GM19025 (cell line): ENCODE measurements around the gene COMMD1.
"Not testable (repeated sequence)": the region's sequence is repeated elsewhere in the genome, so short reads cannot be mapped to it uniquely, and the experiment has no call there.

Experiments used
- ATAC-seq: cut with Tn5 transposase; IDR thresholded peaks from one replicate; pipeline ENCODE4 v1.9.1; 2021; ENCODE audit warnings: mild to moderate bottlenecking, low read depth, moderate library complexity; ENCODE audit not compliant: unreplicated experiment

The COMMD1 gene

DNA sequence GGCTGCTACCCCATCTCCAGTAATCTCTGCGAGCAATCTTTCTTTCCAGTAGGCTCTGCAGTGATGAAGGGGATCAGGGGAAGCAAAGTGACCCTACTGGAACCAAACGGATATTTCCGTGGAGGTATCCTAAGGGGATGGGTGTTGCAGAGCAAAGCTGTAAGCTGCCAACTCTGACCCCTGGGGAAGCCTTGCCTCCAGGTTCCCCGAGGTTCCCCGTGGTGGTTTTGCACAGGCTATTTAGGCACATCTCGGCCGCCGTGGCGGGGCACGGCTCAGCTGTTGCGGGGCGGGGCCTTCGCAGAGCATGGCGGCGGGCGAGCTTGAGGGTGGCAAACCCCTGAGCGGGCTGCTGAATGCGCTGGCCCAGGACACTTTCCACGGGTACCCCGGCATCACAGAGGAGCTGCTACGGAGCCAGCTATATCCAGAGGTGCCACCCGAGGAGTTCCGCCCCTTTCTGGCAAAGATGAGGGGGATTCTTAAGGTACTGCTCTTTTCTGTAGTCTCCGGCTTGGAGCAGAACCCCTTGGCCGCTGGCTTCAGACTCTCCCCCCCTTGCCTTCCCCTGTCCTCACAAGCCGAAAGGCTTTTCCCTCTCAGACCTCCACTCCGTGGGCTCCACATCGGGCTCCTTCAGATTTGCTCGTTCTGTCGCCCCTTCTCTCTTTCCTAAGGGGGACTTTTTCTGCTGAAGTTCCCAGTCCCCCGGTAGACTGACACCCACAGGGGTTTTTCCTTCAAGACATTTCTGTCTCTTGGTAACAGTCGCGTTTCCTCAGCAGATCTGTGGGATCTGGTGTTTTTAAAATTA, at the start of gene COMMD1:
TSS of gene COMMD1 (plus strand) at position 303 of the 814 bp plus-strand sequence. CDS start at position 308, 5 bp downstream.
- ATAC-seq, result peak; percentile 99

GRCh38 chr2:61857224-61857623, 48.2 kb upstream of the COMMD1 start:
- ATAC-seq, result no peak

GRCh38 chr2:61862085-61862484, 43.4 kb upstream of the COMMD1 start:
- no peak for ATAC-seq

DNA sequence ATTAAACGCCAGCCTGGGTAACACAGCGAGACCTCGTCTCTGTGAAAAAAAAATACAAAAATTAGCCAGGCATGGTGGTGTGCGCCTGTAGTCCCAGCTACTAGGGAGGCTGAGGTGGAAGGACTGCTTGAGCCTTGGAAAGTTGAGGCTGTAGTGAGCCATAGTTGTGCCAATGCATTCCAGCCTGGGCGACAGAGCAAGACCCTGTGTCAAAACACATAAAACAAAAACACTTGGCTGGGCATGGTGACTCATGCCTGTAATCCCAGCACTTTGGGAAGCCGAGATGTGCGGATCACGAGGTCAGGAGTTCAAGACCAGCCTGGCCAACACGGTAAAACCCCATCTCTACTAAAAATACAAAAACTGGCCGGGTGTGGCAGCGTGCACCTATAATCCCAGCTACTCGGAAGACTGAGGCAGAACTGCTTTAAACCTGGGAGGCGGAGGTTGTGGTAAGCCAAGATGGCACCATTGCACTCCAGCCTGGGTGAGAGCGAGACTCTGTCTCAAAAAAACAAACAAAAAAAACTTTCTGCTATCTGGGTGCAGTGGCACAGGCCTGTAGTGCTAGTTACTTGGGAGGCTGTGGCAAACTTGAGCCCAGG, 38.9 kb upstream of the COMMD1 start:
- not testable (repeated sequence) for ATAC-seq

GRCh38 chr2:61876400-61876799, 29.1 kb upstream of the COMMD1 start:
- no peak for ATAC-seq

- no peak for ATAC-seq
Observed at GRCh38 chr2:61877571-61878245, 27.8 kb upstream of the COMMD1 start.

GRCh38 chr2:61878761-61879160, 26.7 kb upstream of the COMMD1 start:
- ATAC-seq, result no peak

DNA sequence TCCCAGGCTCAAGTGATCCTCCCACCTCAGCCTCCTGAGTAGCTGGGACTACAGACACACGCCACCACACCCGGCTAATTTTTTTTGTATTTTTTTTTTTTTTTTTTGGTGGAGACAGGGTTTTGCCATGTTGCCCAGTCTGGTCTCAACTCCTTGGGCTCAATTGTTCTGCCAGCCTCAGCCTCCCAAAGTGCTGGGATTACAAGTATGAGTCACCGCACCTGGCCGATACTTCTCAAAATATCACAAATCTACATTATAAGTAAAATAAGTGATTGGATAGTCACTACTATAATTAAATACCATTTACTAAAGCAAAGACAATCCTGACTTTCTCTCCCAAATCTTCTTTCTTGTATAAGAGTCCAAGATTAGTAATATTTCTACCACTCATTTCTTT, 26.1 kb upstream of the COMMD1 start:
- not testable (repeated sequence) for ATAC-seq

GRCh38 chr2:61882850-61883249, 22.6 kb upstream of the COMMD1 start:
- no peak for ATAC-seq

- ATAC-seq, result no peak
Observed at GRCh38 chr2:61885896-61886603, 19.4 kb upstream of the COMMD1 start.

DNA sequence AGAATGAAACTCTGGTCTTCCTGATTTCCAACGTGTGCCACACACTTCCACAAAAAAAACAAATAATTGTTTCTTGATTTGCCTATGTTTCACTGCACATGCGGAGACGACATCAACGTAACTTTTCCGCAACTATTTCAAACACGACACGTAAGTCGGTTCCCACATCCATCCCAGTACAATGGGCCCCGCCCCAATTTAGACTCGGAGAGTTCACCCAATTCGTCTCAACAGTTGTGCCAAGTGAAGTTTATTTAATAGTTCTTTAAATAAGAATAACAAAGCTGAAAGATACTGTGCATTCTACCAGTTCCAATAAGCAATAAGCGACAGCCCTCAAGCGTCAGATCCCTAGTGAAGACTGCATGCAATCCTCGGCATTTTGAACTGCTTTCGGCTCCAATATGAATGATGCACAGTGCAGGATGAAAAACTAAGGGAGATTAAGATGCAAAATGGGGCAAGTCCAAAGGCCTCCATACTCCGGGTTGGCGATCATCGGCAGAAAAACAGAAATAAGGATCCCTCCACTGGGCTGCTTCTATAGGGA, 17.7 kb upstream of the COMMD1 start:
- ATAC-seq, result no peak

DNA sequence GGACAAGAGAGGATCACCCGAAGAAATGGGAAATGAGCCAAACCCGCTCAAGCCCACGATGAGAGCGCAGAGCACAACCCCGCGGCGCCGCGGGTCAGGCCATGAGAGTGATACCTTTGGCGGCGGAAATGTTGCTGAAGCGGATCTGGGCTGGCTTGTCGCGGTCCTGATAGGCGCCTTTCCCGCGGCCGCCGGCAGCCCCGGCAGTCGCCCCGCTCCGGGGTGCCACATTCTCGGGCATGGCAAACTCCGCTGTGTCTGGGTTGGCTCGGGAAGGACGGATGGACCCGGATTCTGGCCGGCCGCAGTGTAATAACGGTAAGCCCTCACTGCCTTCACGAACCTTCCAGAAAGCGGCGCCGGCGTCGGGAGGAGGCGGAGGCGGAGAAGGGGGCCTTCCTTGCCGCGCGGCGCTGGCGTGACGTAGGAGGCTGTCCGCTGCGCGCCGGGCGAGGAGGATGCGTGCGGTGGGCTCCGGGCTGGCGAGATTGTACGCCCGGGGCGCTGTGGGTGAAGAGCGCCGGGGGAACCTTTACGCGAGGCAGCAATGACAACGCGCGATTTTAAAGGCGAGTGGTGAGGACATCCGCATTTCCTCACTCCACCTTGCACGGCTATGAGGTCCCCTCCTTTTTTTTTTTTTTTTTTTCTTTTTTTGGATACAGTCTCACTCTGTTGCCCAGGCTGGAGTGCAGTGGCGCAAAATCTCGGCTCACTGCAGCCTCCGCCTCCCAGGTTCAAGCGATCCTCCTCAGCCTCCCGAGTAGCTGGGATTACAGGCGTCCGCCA, 17.0 kb upstream of the COMMD1 start, which contains the start of gene CCT4:
TSS of gene CCT4 (minus strand) at position 390 of the 789 bp plus-strand sequence. CDS start at position 241, 149 bp downstream.
- peak; percentile 73 for ATAC-seq

GRCh38 chr2:61898810-61899209, 6.7 kb upstream of the COMMD1 start:
- no peak for ATAC-seq

DNA sequence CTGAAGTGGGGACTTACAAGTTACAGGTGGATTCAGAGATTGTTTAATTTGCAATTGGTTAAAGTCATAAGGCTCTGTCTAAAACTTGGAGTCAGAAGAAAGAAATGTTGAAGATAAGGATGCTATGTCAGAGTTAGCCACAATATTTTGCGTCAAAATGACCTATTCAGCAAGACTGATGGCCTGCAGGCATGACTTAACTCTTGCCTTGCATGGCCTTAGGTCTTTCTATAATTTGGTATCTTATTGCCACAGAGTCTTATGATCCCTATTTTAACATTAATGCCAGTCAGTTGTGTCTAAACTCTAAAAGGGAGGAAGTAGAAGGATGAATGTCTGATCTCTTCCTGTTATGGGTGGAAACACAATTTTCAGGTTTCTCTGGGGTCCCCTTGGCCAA, 5.2 kb upstream of the COMMD1 start:
- no peak for ATAC-seq

DNA sequence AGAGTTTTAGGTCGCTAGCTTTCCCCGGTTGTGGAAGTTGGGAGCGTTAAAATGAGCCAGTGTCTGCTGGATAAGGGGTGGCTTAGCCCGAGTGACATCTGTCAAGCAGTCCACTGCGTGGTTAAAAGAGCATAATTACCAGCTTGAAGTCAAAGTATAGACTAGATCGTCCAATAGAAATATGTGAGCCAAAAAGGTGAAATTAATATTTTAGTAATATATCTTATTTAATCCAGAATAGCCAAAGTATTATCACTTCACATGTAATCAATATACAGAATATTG, 654 bp downstream of the COMMD1 start:
- no peak for ATAC-seq

DNA sequence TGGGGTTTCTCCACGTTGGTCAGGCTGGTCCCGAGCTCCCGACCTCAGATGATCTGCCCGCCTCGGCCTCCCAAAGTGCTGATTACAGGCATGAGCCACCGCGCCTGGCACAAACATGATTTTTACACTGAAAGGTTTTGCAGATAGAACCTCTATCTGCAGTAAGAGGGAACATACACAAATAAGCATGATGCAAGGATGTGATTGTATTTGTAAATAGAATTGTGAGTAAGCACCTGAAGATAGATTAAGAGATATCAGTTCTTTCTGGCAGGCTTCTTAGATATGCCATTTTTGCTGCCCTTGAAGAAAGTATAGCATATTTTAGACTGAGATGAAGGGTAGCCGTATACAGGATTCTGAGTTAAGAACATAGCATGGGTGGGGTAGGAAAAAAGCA, 3.6 kb downstream of the COMMD1 start:
- ATAC-seq, result no peak

DNA sequence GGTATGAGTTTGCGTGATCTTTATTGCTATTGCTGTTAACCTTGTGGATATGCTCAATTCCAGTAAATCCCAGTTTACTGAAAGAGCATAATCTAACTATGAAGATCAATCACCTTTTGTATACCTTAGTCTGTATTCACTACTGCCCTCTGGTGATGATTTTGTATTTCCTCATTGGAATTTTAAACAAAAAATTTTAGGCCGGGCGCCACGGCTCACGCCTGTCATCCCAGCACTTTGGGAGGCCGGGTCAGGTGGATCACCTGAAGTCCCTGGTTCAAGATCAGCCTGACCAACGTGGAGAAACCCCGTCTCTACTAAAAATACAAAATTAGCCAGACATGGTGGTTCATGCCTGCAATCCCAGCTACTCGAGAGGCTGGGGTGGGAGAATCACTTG, 5.1 kb downstream of the COMMD1 start:
- ATAC-seq, result no peak

DNA sequence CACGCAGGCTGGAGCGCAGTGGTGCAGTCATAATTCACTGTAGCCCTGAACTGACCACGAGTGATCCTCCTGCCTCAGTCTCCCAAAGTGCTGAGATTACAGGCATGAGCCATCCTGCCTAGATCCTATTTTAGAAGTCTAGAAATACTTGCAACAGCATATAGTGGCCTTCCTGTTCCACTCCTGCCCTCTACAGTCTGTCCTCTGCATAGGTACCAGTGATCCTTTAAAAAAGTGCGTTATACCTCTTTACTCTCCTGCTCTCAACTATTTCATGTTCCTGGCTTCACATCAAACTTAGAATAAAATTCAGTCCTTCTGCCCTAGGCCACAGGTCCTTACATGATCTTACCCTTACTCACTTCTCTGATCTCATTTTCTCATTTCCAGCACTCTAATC, 6.0 kb downstream of the COMMD1 start:
- no peak for ATAC-seq

GRCh38 chr2:61914794-61915193, 9.3 kb downstream of the COMMD1 start:
- ATAC-seq, result not testable (repeated sequence)

DNA sequence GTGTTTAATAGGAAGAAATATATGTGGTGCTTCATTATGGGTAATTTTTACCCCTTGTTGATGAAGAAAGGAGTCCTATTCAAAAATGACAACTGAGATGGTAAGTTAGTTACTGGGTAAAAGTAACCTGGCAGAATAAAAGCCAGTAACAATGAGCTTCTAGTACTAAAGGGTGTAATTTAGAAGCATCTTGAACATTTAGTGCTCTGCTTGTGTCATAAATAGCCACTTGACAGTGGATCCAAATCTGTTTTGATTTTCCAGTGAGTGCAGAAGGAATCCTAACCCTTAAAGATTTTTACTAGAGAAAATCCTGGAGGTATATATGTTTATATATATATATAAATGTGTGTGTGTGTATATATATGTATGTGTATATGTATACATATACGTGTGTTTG, 15.1 kb downstream of the COMMD1 start:
- no peak for ATAC-seq
